HepG2 (cell line): ENCODE results near the gene CCL19. TPM values are rescaled to one million over a fixed set of nuclear protein-coding genes. Genes with fewer than 3 reads are reported as not detected.

Experiments used
- ELF1 ChIP-seq: sonication (generic); formaldehyde crosslinking; IDR thresholded peaks from 2 replicates; pipeline ENCODE4 v1.4.0; 2020; ENCODE audit warnings: missing genetic modification reagents
- HDAC1 ChIP-seq: sonication (generic); formaldehyde crosslinking; IDR thresholded peaks from 2 replicates; pipeline ENCODE4 v1.5.1; 2020; ENCODE audit warnings: mild to moderate bottlenecking, missing genetic modification reagents
- POLR2AphosphoS2 ChIP-seq: IDR thresholded peaks from 2 replicates; pipeline ENCODE4 v1.6.1; 2011; ENCODE audit warnings: low read depth, low read length, improper control_type of control experiment
- RFXANK ChIP-seq: IDR thresholded peaks from 2 replicates; pipeline ENCODE4 v1.6.1; 2016
- SCMH1 ChIP-seq: sonication (generic); formaldehyde crosslinking; IDR thresholded peaks from 2 replicates; pipeline ENCODE4 v1.9.0; 2021; ENCODE audit warnings: missing genetic modification reagents, mild to moderate bottlenecking, borderline replicate concordance
- SRSF9 ChIP-seq: fragments of 200-400 bp; formaldehyde crosslinking; IDR thresholded peaks from 2 replicates; pipeline ENCODE4 v1.6.1; 2018; ENCODE audit warnings: borderline replicate concordance, mild to moderate bottlenecking, low read depth, low read length; ENCODE audit not compliant: insufficient read depth, poor library complexity, severe bottlenecking
- ZBTB38 ChIP-seq: sonication (generic); formaldehyde crosslinking; IDR thresholded peaks from 2 replicates; pipeline ENCODE4 v1.5.1; 2020; ENCODE audit warnings: mild to moderate bottlenecking, missing genetic modification reagents
- ZFX ChIP-seq: sonication (generic); formaldehyde crosslinking; IDR thresholded peaks from 2 replicates; pipeline ENCODE4 v1.4.0; 2020; ENCODE audit warnings: mild to moderate bottlenecking, low read depth, missing genetic modification reagents, moderate library complexity
- ZNF225 ChIP-seq: sonication (generic); formaldehyde crosslinking; IDR thresholded peaks from 2 replicates; pipeline ENCODE4 v1.4.0; 2020; ENCODE audit warnings: mild to moderate bottlenecking, missing genetic modification reagents
- ZNF274 ChIP-seq: sonication (generic); formaldehyde crosslinking; IDR thresholded peaks from 2 replicates; pipeline ENCODE4 v1.5.1; 2020; ENCODE audit warnings: mild to moderate bottlenecking, missing genetic modification reagents
- ZNF329 ChIP-seq: sonication (generic); formaldehyde crosslinking; IDR thresholded peaks from 2 replicates; pipeline ENCODE4 v1.9.0; 2021; ENCODE audit warnings: low read depth, mild to moderate bottlenecking, missing genetic modification reagents
- ZNF615 ChIP-seq: sonication (generic); formaldehyde crosslinking; IDR thresholded peaks from 2 replicates; pipeline ENCODE4 v1.5.0; 2020; ENCODE audit warnings: mild to moderate bottlenecking, missing genetic modification reagents, borderline replicate concordance
- ZNF766 ChIP-seq: sonication (generic); formaldehyde crosslinking; IDR thresholded peaks from 2 replicates; pipeline ENCODE4 v1.5.0; 2020; ENCODE audit warnings: missing genetic modification reagents, borderline replicate concordance
- polyA plus RNA-seq, 8 experiments: library from polyadenylated mRNA; depleted of rRNA in 3 of 8; stranded (reverse) in 7 of 8; unstranded in 1 of 8; fragments of >200 nt; fragmentation: Illumina TruSeq in 4 of 8; extraction: Trizol in 4 of 8; gene quantifications; 2 replicates each; pipeline versions ENCODE4 v1.2.1 to v1.2.3, GENCODE V29; 2011 to 2016; ENCODE audit warnings: low read depth in 4 of 8, missing spikeins in 1 of 8, mixed read lengths in 1 of 8; ENCODE audit not compliant: insufficient read depth in 1 of 8
- total RNA-seq, 5 experiments: library from RNA; depleted of rRNA; stranded (reverse); fragments of >200 nt; fragmentation: Illumina TruSeq; extraction: Trizol; gene quantifications; 2 replicates each; pipeline ENCODE4 v1.2.3, GENCODE V29; 2016; ENCODE audit warnings: low read depth in 1 of 5
- TF ChIP-seq, protein P1 (sequence below): sonication (generic); formaldehyde crosslinking; IDR thresholded peaks from 2 replicates; pipeline ENCODE4 v1.9.0; 2022; ENCODE audit warnings: low read depth, missing genetic modification reagents
- TF ChIP-seq, protein P2 (sequence below): sonication (generic); formaldehyde crosslinking; IDR thresholded peaks from 2 replicates; pipeline ENCODE4 v1.4.0; 2020; ENCODE audit warnings: missing genetic modification reagents, borderline replicate concordance
- TF ChIP-seq, protein P3 (sequence below): sonication (generic); formaldehyde crosslinking; IDR thresholded peaks from 2 replicates; pipeline ENCODE4 v1.4.0; 2020; ENCODE audit warnings: mild to moderate bottlenecking, missing genetic modification reagents, borderline replicate concordance
- TF ChIP-seq, protein P4 (sequence below): IDR thresholded peaks from 2 replicates; pipeline ENCODE4 v1.6.1; 2016
- TF ChIP-seq, protein P5 (sequence below): sonication (generic); formaldehyde crosslinking; IDR thresholded peaks from 2 replicates; pipeline ENCODE4 v1.4.0; 2020; ENCODE audit warnings: missing genetic modification reagents

Gene CCL19
- total and polyA plus RNA-seq, 2 of the 13 experiments (the other 11 are each of a cell fraction or from before 2014, with no cell fraction given): not detected

DNA sequence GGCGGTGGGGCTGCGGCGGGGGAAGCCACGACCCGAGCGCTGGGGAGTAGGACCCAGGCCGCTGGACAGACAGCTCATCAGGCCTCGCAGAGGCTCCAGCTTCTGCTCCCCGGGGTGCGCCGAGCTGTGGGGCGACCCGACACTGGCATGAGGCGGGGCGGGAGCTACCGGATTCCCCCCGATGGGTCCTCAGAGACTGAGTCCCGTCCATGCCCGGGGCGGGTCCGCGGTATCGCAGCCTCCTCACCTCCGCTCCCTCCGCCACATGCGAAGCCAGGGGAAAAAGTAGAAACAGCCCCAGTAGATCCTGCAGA is 26.1 kb downstream of the CCL19 start (continued):
- TF ChIP-seq, protein P1, sequence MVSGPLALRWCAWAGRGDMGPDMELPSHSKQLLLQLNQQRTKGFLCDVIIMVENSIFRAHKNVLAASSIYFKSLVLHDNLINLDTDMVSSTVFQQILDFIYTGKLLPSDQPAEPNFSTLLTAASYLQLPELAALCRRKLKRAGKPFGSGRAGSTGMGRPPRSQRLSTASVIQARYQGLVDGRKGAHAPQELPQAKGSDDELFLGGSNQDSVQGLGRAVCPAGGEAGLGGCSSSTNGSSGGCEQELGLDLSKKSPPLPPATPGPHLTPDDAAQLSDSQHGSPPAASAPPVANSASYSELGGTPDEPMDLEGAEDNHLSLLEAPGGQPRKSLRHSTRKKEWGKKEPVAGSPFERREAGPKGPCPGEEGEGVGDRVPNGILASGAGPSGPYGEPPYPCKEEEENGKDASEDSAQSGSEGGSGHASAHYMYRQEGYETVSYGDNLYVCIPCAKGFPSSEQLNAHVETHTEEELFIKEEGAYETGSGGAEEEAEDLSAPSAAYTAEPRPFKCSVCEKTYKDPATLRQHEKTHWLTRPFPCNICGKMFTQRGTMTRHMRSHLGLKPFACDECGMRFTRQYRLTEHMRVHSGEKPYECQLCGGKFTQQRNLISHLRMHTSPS (CRISPR knock-in tag): no peak
- TF ChIP-seq ZFX (CRISPR knock-in tag): peak; percentile 37; the same call in 1 of the 2 replicates
- no peak for TF ChIP-seq ZNF615 (CRISPR knock-in tag)
- TF ChIP-seq, protein P2, sequence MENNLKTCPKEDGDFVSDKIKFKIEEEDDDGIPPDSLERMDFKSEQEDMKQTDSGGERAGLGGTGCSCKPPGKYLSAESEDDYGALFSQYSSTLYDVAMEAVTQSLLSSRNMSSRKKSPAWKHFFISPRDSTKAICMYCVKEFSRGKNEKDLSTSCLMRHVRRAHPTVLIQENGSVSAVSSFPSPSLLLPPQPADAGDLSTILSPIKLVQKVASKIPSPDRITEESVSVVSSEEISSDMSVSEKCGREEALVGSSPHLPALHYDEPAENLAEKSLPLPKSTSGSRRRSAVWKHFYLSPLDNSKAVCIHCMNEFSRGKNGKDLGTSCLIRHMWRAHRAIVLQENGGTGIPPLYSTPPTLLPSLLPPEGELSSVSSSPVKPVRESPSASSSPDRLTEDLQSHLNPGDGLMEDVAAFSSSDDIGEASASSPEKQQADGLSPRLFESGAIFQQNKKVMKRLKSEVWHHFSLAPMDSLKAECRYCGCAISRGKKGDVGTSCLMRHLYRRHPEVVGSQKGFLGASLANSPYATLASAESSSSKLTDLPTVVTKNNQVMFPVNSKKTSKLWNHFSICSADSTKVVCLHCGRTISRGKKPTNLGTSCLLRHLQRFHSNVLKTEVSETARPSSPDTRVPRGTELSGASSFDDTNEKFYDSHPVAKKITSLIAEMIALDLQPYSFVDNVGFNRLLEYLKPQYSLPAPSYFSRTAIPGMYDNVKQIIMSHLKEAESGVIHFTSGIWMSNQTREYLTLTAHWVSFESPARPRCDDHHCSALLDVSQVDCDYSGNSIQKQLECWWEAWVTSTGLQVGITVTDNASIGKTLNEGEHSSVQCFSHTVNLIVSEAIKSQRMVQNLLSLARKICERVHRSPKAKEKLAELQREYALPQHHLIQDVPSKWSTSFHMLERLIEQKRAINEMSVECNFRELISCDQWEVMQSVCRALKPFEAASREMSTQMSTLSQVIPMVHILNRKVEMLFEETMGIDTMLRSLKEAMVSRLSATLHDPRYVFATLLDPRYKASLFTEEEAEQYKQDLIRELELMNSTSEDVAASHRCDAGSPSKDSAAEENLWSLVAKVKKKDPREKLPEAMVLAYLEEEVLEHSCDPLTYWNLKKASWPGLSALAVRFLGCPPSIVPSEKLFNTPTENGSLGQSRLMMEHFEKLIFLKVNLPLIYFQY (CRISPR knock-in tag): no peak
- no peak for TF ChIP-seq RFXANK (CRISPR knock-in tag)
- TF ChIP-seq, protein P3, sequence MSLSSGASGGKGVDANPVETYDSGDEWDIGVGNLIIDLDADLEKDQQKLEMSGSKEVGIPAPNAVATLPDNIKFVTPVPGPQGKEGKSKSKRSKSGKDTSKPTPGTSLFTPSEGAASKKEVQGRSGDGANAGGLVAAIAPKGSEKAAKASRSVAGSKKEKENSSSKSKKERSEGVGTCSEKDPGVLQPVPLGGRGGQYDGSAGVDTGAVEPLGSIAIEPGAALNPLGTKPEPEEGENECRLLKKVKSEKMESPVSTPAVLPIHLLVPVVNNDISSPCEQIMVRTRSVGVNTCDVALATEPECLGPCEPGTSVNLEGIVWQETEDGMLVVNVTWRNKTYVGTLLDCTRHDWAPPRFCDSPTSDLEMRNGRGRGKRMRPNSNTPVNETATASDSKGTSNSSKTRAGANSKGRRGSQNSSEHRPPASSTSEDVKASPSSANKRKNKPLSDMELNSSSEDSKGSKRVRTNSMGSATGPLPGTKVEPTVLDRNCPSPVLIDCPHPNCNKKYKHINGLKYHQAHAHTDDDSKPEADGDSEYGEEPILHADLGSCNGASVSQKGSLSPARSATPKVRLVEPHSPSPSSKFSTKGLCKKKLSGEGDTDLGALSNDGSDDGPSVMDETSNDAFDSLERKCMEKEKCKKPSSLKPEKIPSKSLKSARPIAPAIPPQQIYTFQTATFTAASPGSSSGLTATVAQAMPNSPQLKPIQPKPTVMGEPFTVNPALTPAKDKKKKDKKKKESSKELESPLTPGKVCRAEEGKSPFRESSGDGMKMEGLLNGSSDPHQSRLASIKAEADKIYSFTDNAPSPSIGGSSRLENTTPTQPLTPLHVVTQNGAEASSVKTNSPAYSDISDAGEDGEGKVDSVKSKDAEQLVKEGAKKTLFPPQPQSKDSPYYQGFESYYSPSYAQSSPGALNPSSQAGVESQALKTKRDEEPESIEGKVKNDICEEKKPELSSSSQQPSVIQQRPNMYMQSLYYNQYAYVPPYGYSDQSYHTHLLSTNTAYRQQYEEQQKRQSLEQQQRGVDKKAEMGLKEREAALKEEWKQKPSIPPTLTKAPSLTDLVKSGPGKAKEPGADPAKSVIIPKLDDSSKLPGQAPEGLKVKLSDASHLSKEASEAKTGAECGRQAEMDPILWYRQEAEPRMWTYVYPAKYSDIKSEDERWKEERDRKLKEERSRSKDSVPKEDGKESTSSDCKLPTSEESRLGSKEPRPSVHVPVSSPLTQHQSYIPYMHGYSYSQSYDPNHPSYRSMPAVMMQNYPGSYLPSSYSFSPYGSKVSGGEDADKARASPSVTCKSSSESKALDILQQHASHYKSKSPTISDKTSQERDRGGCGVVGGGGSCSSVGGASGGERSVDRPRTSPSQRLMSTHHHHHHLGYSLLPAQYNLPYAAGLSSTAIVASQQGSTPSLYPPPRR: no peak
- TF ChIP-seq POLR2AphosphoS2: no peak
- peak; percentile 48; the same call in 1 of the 2 replicates for TF ChIP-seq ZNF274 (CRISPR knock-in tag)
- TF ChIP-seq, protein P4, sequence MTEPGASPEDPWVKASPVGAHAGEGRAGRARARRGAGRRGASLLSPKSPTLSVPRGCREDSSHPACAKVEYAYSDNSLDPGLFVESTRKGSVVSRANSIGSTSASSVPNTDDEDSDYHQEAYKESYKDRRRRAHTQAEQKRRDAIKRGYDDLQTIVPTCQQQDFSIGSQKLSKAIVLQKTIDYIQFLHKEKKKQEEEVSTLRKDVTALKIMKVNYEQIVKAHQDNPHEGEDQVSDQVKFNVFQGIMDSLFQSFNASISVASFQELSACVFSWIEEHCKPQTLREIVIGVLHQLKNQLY (CRISPR knock-in tag): no peak
- no peak for TF ChIP-seq SCMH1 (CRISPR knock-in tag)
- no peak for TF ChIP-seq ZNF329 (CRISPR knock-in tag)
- TF ChIP-seq, protein P5, sequence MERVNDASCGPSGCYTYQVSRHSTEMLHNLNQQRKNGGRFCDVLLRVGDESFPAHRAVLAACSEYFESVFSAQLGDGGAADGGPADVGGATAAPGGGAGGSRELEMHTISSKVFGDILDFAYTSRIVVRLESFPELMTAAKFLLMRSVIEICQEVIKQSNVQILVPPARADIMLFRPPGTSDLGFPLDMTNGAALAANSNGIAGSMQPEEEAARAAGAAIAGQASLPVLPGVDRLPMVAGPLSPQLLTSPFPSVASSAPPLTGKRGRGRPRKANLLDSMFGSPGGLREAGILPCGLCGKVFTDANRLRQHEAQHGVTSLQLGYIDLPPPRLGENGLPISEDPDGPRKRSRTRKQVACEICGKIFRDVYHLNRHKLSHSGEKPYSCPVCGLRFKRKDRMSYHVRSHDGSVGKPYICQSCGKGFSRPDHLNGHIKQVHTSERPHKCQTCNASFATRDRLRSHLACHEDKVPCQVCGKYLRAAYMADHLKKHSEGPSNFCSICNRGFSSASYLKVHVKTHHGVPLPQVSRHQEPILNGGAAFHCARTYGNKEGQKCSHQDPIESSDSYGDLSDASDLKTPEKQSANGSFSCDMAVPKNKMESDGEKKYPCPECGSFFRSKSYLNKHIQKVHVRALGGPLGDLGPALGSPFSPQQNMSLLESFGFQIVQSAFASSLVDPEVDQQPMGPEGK (CRISPR knock-in tag): no peak
- no peak for TF ChIP-seq ZNF766 (CRISPR knock-in tag)
- TF ChIP-seq SRSF9: no peak
- no peak for TF ChIP-seq ELF1 (CRISPR knock-in tag)
- no peak for TF ChIP-seq ZNF225
- TF ChIP-seq ZBTB38: no peak
- TF ChIP-seq HDAC1: no peak
